Colon (tissue), 2 donors: ENCODE measurements around the gene PLA2G4E.

Experiments
- FAIRE-seq: peaks from 2 replicates; lab custom pipeline; 2012; peaks lifted over from hg19 to GRCh38; lab: Jason Lieb, UNC
- donor health status: control.
- donor health status: control.

Gene PLA2G4E

GRCh38 chr15:41933771-41934170, 87.1 kb downstream of the PLA2G4E start:
- no peak for FAIRE-seq

- FAIRE-seq, result no peak
Observed at GRCh38 chr15:41933326-41933725, 87.5 kb downstream of the PLA2G4E start.

DNA sequence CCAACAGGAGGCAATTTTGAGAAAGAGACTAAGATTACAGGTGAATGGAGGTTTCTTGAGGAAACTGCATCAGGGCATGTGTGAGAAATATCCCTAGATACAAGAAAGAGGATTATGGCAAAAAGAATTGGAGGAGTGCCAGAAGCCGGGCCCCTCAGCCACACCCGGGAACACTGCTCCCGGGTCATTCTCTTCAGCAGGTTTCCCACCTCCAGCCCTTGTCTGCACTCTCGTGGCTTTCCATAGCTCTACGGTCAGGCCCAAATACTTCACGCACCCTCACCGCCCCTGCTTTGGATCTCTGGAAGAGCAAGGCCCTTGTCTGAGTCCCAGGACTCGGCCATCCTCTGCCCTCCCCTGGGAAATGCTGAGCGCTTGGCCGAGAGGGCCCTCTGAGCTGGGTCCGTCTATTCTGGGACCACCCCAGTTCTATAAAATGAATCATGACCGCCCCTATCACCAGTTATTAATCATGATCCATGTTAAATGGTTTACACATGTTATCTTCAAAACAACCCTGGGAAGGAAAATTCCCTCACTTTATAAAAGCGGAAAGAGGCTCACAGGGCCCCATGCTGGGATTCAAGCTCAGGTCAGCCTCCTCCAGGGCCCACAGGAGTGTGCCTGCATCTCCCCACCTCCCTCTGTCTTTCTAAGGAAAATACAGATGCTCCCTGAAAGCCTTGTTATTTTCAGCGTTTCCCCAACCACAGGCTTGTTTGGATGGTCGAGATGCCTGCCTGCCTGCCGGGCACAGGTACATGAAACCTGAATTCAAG, 88.1 kb downstream of the PLA2G4E start:
- FAIRE-seq, result no peak

DNA sequence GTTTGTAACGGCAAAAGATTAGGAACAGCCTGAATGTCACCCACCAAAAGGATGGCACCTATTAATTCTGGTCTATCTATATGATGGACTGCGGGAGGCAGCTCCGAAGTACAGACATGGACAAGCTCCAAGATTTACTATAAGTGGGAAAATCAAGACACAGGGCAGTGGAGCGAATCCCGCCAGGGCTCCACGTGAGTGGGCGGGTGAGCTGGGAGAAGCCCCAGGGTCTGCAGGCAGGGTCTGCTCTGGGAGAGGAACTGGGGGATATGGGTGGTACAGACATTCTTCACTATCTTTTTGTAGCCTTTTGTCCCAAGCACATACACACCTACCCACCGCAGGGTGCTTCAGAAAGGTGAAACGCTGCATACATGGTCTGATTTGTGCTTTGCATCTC, 88.7 kb downstream of the PLA2G4E start:
- FAIRE-seq, result no peak
